HG02938 (cell line): Measurements from ENCODE around the gene PHF3.

Experiments
- ATAC-seq: cut with Tn5 transposase; IDR thresholded peaks from one replicate; pipeline ENCODE4 v1.9.1; 2021; ENCODE audit warnings: mild to moderate bottlenecking, moderate library complexity; ENCODE audit not compliant: unreplicated experiment

Gene PHF3, protein sequence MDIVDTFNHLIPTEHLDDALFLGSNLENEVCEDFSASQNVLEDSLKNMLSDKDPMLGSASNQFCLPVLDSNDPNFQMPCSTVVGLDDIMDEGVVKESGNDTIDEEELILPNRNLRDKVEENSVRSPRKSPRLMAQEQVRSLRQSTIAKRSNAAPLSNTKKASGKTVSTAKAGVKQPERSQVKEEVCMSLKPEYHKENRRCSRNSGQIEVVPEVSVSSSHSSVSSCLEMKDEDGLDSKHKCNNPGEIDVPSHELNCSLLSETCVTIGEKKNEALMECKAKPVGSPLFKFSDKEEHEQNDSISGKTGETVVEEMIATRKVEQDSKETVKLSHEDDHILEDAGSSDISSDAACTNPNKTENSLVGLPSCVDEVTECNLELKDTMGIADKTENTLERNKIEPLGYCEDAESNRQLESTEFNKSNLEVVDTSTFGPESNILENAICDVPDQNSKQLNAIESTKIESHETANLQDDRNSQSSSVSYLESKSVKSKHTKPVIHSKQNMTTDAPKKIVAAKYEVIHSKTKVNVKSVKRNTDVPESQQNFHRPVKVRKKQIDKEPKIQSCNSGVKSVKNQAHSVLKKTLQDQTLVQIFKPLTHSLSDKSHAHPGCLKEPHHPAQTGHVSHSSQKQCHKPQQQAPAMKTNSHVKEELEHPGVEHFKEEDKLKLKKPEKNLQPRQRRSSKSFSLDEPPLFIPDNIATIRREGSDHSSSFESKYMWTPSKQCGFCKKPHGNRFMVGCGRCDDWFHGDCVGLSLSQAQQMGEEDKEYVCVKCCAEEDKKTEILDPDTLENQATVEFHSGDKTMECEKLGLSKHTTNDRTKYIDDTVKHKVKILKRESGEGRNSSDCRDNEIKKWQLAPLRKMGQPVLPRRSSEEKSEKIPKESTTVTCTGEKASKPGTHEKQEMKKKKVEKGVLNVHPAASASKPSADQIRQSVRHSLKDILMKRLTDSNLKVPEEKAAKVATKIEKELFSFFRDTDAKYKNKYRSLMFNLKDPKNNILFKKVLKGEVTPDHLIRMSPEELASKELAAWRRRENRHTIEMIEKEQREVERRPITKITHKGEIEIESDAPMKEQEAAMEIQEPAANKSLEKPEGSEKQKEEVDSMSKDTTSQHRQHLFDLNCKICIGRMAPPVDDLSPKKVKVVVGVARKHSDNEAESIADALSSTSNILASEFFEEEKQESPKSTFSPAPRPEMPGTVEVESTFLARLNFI (N-terminal part only)

DNA sequence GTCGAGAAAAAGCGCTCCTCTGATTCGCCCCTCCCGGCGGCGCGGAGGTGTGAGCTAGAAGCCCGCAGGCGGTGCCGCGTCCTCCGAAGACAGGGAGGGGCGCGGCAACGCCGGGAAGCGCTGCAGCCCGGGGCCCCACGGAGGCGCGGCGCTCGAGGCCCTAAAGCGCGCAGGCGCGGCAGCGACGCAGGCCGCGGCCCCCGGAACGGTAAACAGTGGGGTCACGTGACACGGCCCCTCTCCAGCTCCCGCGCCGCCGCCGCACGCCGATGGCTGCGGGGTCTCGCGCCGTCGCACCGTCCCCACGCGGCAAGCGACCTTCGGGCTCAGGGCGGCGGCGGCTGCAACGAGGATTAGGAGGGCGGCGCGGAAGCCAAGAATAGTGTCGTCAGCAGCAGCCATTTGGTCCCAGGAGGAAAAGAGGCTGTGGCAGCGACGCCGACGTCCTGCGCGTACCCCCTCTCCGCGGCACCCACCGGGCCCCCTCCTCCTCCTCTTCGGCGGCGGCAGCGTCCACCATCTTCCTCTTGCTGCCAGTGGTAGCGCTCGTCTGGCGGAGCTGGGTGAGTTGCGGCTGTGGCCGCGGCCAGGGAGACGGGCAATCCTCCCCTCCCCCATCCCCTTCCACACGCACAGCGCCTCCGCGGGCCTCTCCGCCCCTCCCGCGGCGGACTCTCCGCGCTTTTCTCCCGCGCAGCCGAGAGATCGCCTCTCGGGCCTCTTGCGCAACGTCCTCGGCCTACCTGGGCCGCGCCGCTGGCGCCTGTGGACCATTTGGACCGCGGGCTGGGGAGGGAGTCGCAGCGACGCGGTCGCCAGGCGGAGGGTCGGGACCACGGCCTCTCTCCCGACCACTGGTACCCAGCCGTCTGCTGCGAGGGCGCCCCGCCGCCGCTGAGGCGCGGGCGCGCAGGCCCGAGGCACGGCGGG lies at the start of gene PHF3:
Gene PHF3 (plus strand): TSS at position 215 of the 930 bp plus-strand sequence. CDS start 10,750 bp downstream, outside the sequence.
- ATAC-seq, result peak; percentile 66

DNA sequence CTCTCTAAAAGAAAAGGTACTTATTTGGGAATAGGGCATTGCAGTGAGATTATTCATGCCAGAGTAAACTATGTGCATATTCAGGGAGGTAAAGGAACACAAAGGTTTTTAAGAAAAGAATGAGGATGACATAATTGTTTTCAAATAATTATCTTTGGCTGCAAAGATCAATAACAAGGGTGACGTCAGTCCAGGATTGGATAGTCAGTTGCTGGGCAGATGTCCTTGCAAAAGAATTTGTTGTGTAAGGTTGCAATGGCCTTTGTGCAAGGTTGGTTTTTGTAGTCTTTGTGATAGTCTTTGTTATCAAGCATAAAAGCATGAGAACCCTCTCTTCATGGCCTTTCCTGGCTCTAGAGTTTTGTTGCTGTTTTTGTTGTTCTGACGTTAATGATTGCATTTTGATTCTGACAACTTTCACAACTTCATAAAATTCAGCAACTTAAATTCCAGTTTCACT lies 45.6 kb upstream of the PHF3 start:
- ATAC-seq, result no peak

DNA sequence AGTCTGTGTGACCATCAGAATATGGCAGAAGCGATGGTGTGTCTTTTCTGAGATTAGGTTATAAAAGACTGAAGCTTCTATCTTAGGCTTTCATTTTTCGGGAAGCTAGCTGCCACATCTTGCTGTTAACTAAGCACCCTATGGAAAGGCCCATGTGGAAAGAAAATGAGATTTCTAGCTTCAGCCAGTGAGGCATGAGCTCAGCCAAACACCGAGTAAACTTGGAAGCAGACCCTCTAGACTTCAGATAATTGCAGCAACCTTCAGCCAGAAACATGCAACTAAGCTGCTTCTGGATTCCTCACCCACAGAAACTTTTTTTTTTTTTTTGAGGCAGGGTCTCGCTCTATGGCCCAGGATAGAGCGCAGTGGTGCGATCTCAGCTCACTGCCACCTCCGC lies 42.7 kb upstream of the PHF3 start:
- no peak for ATAC-seq

DNA sequence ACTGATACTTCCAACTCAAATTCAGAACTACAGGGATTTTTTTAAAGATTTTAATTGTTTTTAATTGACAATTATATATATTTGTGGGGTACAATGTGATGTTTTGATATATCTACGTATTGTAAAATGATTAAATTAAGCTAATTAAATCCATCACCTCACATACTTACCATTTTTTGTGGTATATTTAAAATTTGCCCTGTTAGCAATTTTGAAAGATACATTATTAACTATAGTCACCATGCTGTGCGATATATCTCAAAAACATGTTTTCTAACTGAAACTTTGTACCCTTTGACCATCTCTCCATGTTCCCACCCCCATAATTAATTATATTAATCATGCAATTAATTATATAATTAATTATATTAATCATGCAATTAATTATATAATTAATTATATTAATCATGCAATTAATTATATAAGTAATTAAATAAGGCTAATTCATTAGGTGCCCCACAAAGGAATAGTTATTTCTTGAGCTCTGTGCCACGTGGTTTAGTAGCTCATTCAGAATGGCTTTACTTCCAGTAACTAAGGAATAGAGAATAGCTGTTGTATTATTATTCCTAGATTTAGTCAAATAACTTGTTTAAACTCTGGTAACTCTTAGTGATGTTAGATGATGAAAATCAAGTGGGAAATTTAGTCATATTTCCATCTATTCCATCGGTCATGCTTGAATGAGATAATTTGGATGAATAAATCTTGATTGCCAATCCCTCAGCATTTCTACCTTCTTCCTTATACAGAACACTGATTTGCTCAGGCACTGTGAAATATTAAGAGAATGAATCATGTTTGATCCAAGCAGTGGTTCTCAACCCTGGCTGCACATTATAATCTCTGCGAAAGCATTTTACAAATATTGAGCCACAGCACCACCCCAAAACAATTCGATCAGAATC lies 38.2 kb upstream of the PHF3 start:
- no peak for ATAC-seq

DNA sequence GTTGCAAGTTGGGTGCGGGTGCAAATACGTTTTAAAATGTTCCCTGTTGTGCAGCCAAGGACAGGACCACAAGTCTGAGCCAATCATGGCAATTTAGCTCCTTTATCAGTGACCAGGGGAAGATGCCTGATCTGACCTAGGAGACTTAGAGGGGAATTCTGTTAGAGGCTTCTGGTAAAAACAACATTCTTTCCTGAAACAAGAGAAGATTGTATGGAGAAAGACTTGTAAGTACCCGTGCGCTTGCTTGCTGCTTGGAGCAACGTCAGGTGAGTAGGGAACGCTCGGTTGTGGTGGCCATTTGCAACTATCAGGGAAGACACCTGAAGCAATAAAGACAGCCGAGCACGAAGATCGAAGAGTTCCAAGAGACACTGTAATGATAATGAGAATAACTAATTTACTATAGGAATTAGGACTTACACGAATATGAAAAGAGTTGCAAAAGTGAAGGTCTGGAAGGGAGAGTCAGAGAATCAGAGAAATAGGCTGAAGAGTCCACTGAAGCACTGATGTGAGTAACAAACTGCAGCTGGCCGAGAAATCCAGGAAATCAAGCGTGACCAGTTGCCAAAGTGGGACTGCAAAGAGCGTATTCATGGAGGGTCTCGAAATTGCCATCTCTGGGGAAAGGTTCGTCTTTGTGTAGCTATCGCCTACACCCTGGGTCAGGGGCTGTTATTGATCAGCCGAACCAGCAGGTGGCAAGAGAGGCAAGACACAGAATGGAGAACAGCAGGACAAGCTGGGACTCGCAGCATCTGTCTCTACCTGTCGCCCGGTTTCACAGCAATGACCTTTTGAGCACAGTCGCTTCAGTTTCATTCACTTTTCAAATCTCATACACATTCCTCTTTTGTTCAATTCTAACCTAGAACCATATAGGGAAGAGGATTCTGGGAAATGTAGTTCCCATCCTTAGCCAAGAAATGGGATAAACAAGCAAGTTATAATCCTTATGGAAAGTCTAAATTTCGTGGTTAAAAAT lies 37.3 kb upstream of the PHF3 start:
- peak; percentile 99 for ATAC-seq

DNA sequence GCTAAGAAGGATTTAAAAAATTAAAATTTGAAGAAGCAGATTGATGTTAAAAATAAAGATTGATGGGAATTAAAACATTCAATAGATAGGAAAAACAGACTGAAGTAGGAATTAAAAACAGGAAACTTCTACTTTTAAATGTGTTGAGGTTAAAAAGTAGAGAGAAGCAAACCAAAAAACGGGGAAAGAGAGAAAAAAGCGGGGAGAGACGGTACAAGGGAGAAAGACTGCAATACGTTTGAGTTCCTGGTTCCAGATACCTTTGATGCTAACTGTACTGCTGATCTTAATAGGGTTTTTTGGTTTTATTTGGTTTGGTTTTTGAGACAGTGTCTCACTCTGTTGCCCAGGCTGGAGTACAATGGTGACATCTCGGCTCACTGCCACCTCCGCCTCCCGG lies 36.4 kb upstream of the PHF3 start:
- ATAC-seq, result no peak

DNA sequence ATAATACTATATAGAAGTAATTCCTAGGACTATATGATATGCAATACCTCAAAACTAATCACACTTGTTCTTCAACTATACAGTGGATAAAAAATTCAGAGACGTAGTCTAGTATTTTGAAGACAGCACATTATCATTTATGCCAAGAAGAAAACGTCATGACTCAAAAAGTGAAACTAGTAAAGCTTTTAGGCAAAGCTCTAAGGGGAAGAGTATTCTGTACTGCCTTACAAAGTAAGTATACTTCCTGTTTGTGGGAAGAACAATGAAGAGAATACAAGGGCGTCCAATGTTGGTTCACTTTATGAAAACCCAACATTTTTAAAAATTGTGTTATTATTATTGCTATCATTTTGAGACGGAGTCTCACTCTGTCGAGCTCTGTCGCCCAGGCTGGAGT lies 35.5 kb upstream of the PHF3 start:
- no peak for ATAC-seq

DNA sequence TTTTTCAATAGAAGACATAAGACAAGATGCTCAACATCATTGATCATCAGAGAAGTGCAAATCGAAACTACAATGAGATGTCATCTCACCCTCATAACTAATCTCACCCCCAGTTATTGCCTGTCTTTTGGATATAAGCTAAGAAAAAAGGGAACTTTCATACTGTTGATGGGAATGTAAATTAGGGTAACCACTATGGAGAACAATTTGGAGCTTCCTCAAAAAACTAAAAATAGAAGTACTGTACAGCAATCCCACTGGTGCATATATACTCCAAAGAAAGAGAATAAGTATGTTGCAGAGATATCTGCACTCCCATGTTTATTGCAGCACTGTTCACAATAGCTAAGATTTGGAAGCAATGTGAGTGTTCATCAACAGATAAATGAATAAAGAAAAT lies 26.4 kb upstream of the PHF3 start:
- ATAC-seq, result no peak

DNA sequence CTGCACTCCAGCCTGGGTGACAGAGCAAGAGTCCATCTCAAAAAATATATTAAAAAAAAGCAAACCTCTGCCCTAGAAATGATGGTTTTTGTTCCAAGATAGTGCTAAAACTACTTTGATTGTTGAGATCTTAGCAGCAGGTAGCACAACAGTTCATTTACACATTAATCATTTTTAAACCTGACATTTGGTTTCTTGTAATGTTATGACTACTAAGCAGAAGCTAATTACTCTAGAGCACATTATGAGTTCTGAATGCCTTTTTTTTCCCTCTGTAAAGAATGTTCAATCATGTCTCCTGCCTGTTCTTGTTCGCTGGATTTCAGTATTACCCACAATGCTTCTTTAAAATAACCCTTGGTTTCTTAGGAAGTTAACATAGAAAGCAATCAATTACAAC lies 24.7 kb upstream of the PHF3 start:
- ATAC-seq, result no peak

DNA sequence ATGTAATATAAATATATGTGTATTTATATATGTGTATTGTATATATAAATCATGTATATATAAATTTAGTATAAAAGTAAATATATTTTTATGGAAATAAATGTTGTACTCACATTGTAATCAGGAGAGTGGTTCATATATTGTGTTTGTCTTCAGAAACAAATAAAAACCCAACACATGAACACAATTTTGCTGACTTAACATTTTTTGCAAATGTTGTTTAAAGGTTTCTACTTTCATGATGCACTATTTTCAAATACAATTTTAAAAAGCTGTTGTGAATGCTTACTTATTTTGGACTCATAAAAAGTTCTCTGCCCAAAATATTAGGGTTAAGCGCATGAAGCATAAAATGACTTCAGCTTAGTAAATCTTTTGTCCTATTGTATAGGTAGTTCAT lies 24.0 kb upstream of the PHF3 start:
- ATAC-seq, result no peak

DNA sequence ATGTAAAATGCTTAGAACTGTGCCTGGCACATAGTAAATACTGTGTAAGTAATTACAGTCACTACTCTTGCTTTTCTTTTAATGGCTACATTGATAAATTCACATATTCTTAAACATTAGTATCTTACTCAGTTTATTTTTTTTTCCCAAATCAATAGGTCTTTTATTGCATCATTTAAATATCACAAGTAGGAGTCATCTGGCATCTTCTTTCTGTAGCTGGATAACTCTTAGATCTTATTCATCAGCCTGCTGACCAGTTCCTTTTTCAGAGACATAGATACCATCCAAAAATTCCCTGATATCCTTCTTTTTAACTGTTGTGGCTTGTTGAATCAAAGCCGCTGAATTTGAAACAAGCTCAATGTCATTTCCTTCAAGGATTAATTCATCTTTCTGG lies 20.0 kb upstream of the PHF3 start:
- ATAC-seq, result no peak

DNA sequence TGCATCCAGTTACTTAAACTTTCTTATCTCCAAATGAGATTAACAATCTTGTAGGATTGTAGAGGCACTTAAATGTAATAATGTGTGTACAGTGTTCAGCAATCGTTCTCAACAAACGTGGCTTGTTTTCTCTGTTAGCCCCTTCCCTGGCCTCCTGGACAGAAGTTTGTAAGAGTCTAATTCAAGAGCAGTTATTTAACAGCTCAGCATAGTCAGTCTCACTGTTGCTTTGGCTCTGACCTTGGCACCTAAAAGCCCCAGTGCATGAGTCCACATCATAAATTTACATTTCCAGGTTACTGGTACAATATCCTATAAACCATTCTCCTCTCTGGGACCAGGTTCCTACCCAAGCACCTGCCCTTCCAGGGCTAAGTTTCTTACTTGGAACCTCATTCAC lies 11.5 kb upstream of the PHF3 start:
- no peak for ATAC-seq

DNA sequence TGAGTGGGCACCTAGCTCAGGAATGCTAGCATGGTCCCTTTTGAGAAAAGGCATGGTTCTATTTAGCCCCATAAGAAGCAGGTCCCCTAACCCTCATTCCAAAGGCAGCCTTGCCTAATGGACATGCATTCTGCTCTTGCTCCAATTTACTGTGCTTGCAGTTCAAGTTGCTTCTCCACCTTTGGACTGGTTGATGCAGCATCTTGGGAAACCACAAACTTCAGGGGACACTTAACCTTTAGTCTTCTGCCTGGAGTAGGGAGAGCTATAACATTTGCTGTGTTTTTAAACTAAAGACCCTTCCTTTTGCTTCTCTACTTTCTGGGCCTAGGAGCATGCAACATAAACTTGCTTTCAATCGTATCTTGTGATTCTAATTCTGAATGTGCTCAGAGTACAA lies 5.1 kb upstream of the PHF3 start:
- no peak for ATAC-seq

DNA sequence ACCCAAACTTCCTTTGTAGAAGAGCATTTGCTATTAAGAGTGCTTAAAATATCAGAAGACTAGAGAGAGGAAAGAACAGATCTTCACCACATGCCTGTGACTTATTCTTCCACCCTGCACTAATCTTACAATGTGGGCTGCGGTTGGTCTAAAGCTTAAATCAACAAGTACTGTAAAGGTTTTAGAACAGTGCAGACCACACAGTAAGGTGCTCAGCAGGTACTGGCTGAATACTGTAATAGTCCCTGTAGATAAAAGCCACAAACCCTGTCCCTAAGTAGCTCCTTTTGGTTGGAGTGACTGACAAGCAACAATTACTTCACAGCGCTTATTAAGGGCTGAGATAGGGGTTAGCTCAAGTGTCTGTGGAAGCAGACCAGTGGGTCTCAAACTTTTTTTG lies 972 bp upstream of the PHF3 start:
- ATAC-seq, result no peak

DNA sequence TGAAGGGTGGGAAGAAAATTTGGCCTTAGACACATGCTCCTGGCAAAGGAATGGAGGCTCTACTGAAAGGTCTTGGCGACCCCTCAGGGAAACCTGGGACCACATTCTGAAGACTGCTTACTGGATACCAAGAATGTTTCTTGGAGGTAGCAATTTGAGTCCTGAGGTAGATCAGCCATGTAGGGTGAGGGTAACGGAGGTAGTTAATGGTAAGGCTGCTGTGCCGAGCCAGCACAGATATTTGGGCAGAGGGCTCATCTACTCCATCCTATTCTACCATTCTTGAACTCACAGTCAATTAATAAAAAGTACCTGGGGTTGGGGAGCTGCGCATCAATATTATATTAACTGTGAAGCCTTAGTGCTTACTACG lies 401 bp upstream of the PHF3 start:
- ATAC-seq, result peak; percentile 23

DNA sequence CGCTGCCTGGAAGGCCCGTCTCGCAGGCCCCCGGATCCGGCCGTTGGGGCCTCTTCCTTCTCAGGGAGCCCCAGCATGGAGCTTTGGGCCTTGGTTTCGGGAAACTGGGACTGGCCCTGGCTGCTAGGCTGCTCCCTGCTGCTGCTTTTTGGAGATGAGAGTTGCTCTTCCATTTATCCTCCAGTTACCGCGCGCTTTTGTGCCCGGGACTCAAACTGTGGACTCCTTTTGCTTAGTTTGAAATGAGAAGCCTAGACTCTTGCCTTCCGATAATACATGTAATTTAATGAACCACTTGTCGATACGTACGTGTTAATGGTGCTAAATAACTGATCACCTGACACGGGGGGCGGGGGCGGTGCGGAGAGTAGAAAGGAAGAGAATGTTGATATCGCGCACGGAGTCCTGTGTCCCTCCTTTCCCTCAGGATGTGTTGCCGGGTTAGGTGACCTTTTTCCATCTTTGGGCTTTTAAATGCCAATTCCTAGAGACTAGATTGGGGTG lies 968 bp downstream of the PHF3 start:
- ATAC-seq, result peak; percentile 15

DNA sequence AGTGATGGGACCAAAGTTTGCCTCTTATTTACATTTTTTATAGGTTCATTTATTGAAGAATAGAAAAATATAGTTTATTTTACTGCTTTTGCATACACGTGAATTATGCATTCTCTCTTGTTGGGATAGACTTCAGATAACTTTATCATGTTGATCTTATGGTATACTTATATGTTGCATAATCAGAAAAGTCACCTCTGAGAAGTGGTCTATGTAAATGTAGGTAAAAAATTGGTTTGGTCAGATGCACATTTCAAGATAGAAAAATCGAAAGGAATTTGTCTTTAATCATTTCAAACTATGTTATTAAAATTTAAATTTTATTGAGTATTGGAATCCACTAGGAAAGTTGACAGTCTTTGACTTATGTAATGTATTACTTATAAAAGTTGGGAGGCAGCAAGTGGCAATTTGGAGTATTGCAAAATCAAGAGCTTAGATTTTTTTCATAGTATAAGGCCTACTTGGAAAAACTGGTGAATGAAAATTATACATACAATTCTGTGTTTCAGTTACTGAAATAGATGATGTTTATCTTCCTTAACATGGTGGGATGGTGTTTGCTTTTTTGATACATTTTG lies 2.4 kb downstream of the PHF3 start:
- ATAC-seq, result no peak
